H9 (cell line): ENCODE results near the gene C1QL4. TPM values are rescaled to one million over a fixed set of nuclear protein-coding genes. Genes with fewer than 3 reads are reported as not detected.

Experiments used
- DNase-seq: peaks from one replicate; pipeline ENCODE4 v3.0.0-alpha.2; 2017
- H2AFZ ChIP-seq: one replicate; pipeline ENCODE4 v1.6.1; 2013; ENCODE audit warnings: mild to moderate bottlenecking, low read length, control low read depth, moderate library complexity
- H2AK5ac ChIP-seq: 2 replicates; pipeline ENCODE4 v1.6.1; 2013; ENCODE audit warnings: low read length, control low read depth, mixed read lengths; ENCODE audit not compliant: insufficient read length
- H2BK120ac ChIP-seq: one replicate; pipeline ENCODE4 v1.6.1; 2013; ENCODE audit warnings: low read depth, mild to moderate bottlenecking, low read length, control low read depth, inconsistent platforms; ENCODE audit not compliant: poor library complexity, severe bottlenecking
- H2BK12ac ChIP-seq: 2 replicates; pipeline ENCODE4 v1.6.1; 2013; ENCODE audit warnings: low read length, control low read depth, mixed read lengths, low read depth; ENCODE audit not compliant: insufficient read length
- H2BK15ac ChIP-seq: 2 replicates; pipeline ENCODE4 v1.6.1; 2013; ENCODE audit warnings: low read depth, low read length, control low read depth
- H2BK20ac ChIP-seq: one replicate; pipeline ENCODE4 v1.6.1; 2013; ENCODE audit warnings: low read depth, mild to moderate bottlenecking, low read length, control low read depth, inconsistent platforms; ENCODE audit not compliant: poor library complexity, severe bottlenecking
- H2BK5ac ChIP-seq: 2 replicates; pipeline ENCODE4 v1.6.1; 2013; ENCODE audit warnings: low read length, control low read depth, mixed read lengths; ENCODE audit not compliant: insufficient read length
- H3K14ac ChIP-seq: 2 replicates; pipeline ENCODE4 v1.6.1; 2013; ENCODE audit warnings: low read length, control low read depth; ENCODE audit not compliant: insufficient read depth
- H3K18ac ChIP-seq: 2 replicates; pipeline ENCODE4 v1.6.1; 2013; ENCODE audit warnings: low read depth, mild to moderate bottlenecking, mixed read lengths, low read length, control low read depth; ENCODE audit not compliant: insufficient read length
- H3K23ac ChIP-seq: 2 replicates; pipeline ENCODE4 v1.6.1; 2013; ENCODE audit warnings: low read length, control low read depth, mixed read lengths, low read depth; ENCODE audit not compliant: insufficient read length
- H3K23me2 ChIP-seq: 2 replicates; pipeline ENCODE4 v1.6.1; 2013; ENCODE audit warnings: low read depth, mild to moderate bottlenecking, mixed read lengths, low read length, control low read depth; ENCODE audit not compliant: insufficient read length, poor library complexity, severe bottlenecking
- H3K27ac ChIP-seq: 2 replicates; pipeline ENCODE4 v1.5.1; 2013; ENCODE audit warnings: low read length, control low read depth, mixed read lengths, low read depth; ENCODE audit not compliant: insufficient read length
- H3K27me3 ChIP-seq: 2 replicates; pipeline ENCODE4 v1.6.1; 2013; ENCODE audit warnings: low read length, control low read depth, inconsistent platforms; ENCODE audit not compliant: insufficient read depth
- H3K4ac ChIP-seq: 2 replicates; pipeline ENCODE4 v1.6.1; 2013; ENCODE audit warnings: low read depth, mild to moderate bottlenecking, control low read depth, inconsistent platforms, low read length, moderate library complexity
- H3K4me1 ChIP-seq: 2 replicates; pipeline ENCODE4 v1.6.1; 2013; ENCODE audit warnings: low read length, control low read depth, inconsistent platforms; ENCODE audit not compliant: insufficient read depth
- H3K4me2 ChIP-seq: 2 replicates; pipeline ENCODE4 v1.6.1; 2013; ENCODE audit warnings: low read length, control low read depth, mixed read lengths; ENCODE audit not compliant: insufficient read length, insufficient read depth
- H3K56ac ChIP-seq: 2 replicates; pipeline ENCODE4 v1.6.1; 2013; ENCODE audit warnings: low read depth, mild to moderate bottlenecking, mixed read lengths, low read length, control low read depth; ENCODE audit not compliant: insufficient read length
- H3K79me1 ChIP-seq: 2 replicates; pipeline ENCODE4 v1.6.1; 2013; ENCODE audit warnings: low read depth, mild to moderate bottlenecking, moderate library complexity, low read length, control low read depth, inconsistent platforms; ENCODE audit not compliant: insufficient read depth, poor library complexity, severe bottlenecking
- H3K79me2 ChIP-seq: 2 replicates; pipeline ENCODE4 v1.6.1; 2013; ENCODE audit warnings: low read length, control low read depth, inconsistent platforms; ENCODE audit not compliant: insufficient read depth
- H3K9ac ChIP-seq: 2 replicates; pipeline ENCODE4 v1.6.1; 2013; ENCODE audit warnings: low read length, control low read depth, mixed read lengths; ENCODE audit not compliant: insufficient read length; ENCODE audit errors: extremely low read depth
- H3K9me3 ChIP-seq: one replicate; pipeline ENCODE4 v1.6.1; 2013; ENCODE audit warnings: low read depth, low read length, inconsistent platforms; ENCODE audit not compliant: control insufficient read depth
- H3T11ph ChIP-seq: one replicate; pipeline ENCODE4 v1.6.1; 2013; ENCODE audit warnings: mild to moderate bottlenecking, low read length, control low read depth, inconsistent platforms
- H4K20me1 ChIP-seq: one replicate; pipeline ENCODE4 v1.6.1; 2013; ENCODE audit not compliant: control insufficient read depth, insufficient read length, insufficient read depth
- H4K5ac ChIP-seq: 2 replicates; pipeline ENCODE4 v1.6.1; 2013; ENCODE audit warnings: low read depth, mild to moderate bottlenecking, mixed read lengths, low read length, control low read depth; ENCODE audit not compliant: insufficient read length
- H4K8ac ChIP-seq: replicated peaks from 2 replicates; pipeline ENCODE4 v1.6.1; 2013; ENCODE audit warnings: low read length, control low read depth, mixed read lengths, low read depth; ENCODE audit not compliant: insufficient read length
- H4K91ac ChIP-seq: 2 replicates; pipeline ENCODE4 v1.6.1; 2013; ENCODE audit warnings: low read depth, mild to moderate bottlenecking, moderate library complexity, mixed read lengths, low read length, control low read depth; ENCODE audit not compliant: insufficient read length
- H3K27ac Mint-ChIP-seq, 3 experiments: 2 replicates in 2 of 3; 3 replicates in 1 of 3; pipeline ENCODE4 v1.8.0; 2020 to 2021; ENCODE audit warnings: mixed read lengths in 3 of 3, mild to moderate bottlenecking in 1 of 3, moderate library complexity in 1 of 3
- H3K27me3 Mint-ChIP-seq: 2 replicates; pipeline ENCODE4 v1.8.0; 2021; ENCODE audit warnings: low read depth, mild to moderate bottlenecking, moderate library complexity, mixed read lengths
- H3K36me3 Mint-ChIP-seq, 3 experiments: 2 replicates in 2 of 3; 3 replicates in 1 of 3; pipeline ENCODE4 v1.8.0; 2020 to 2021; ENCODE audit warnings: low read depth in 3 of 3, mixed read lengths in 3 of 3; ENCODE audit not compliant: insufficient read depth in 1 of 3
- H3K4me1 Mint-ChIP-seq, 2 experiments: 2 replicates each; pipeline ENCODE4 v1.8.0; 2020; ENCODE audit warnings: mixed read lengths in 2 of 2
- H3K4me3 Mint-ChIP-seq, 2 experiments: 2 replicates in 1 of 2; 3 replicates in 1 of 2; pipeline ENCODE4 v1.8.0; 2020 to 2021; ENCODE audit warnings: mild to moderate bottlenecking in 2 of 2, mixed read lengths in 2 of 2, moderate library complexity in 1 of 2
- H3K9me3 Mint-ChIP-seq, 2 experiments: 2 replicates in 1 of 2; 3 replicates in 1 of 2; pipeline ENCODE4 v1.8.0; 2020; ENCODE audit warnings: mild to moderate bottlenecking in 2 of 2, mixed read lengths in 2 of 2, moderate library complexity in 1 of 2
- CTCF ChIP-seq: fragments of 200-600 bp; sonication (generic); conservative IDR thresholded peaks from 3 replicates; pipeline ENCODE4 v1.8.0; 2021; ENCODE audit warnings: antibody characterized with exemption, mild to moderate bottlenecking
- WGBS: extraction: QIAGEN DNeasy Blood & Tissue Kit; methylation state at CpG from one replicate; pipeline ENCODE4 v1.1.7; 2013; ENCODE audit warnings: missing lambda C conversion rate, low lambda C conversion rate, mixed read lengths; ENCODE audit not compliant: insufficient read length; ENCODE audit errors: extremely low coverage; 5-methylcytosine and 5-hydroxymethylcytosine counted together
- total RNA-seq: library from RNA; stranded (reverse); gene quantifications from 2 replicates; pipeline ENCODE4 v1.2.1, GENCODE V29; 2021

Gene C1QL4
- total RNA-seq, 1 experiment from 2014 or later: 1.9 TPM

GRCh38 chr12:49338830-49339463, 2.0 kb upstream of the C1QL4 start:
- no CpG with 5 or more reads among the region's 6 CpGs for WGBS
- no peak for TF ChIP-seq CTCF
- Histone ChIP-seq H3K27ac (no peak overlapping the region), H3K23me2 (peaks cover 24% of the 10 kb centered on the region), H3K56ac (no peak overlapping the region), H3K79me1 (no peaks in the 10 kb centered on the region), H2AFZ (no peak overlapping the region), H4K91ac (no peak overlapping the region), H2AK5ac (no peak overlapping the region), H3K4ac (no peak overlapping the region), H2BK120ac (no peak overlapping the region), H3K18ac (no peak overlapping the region), H3K4me2 (no peak overlapping the region), H3K14ac (no peak overlapping the region), H2BK5ac (no peak overlapping the region), H3T11ph (no peak overlapping the region), H4K20me1 (peaks cover 3% of the 10 kb centered on the region), H4K8ac (no peak overlapping the region), H3K79me2 (no peaks in the 10 kb centered on the region), H2BK12ac (no peak overlapping the region), H2BK15ac (no peak overlapping the region), H4K5ac (no peak overlapping the region), H3K9me3 (no peaks in the 10 kb centered on the region), H3K4me1 (peaks cover 7% of the 10 kb centered on the region; the same call in 1 of the 2 replicates), H3K9ac (no peak overlapping the region), H3K23ac (no peak overlapping the region), H2BK20ac (no peak overlapping the region), H3K27me3 (peaks cover 81% of the 10 kb centered on the region)
- Mint-ChIP-seq H3K4me1 (peaks cover 46 to 53% of the 10 kb centered on the region in 2 experiments), H3K27me3 (peaks cover 97% of the 10 kb centered on the region), H3K4me3 (peak overlapping the region in 1 of 2 experiments; percentile 61; a peak in 2 of 5 replicates), H3K27ac (no peak overlapping the region), H3K9me3 (peaks cover 1 to 3% of the 10 kb centered on the region in 2 experiments; a peak in 3 of 5 replicates), H3K36me3 (peaks cover 0 to 1% (median 0%) of the 10 kb centered on the region in 3 experiments; a peak in 2 of 7 replicates)
- DNase-seq: no peak
